Measurements from ENCODE around the gene MYLIP. TPM values are rescaled to one million over a fixed set of nuclear protein-coding genes. Genes with fewer than 3 reads are reported as not detected.

The MYLIP gene
- total and polyA plus RNA-seq, 2 experiments from 2014 or later, result 26.7 to 33.8 TPM

- Mint-ChIP-seq H3K36me3 (ENCODE audit: low read depth) (no peaks in the 10 kb centered on the region), H3K9me3 (no peaks in the 10 kb centered on the region), H3K27ac (no peak overlapping the region), H3K4me1 (peaks cover 15% of the 10 kb centered on the region), H3K27me3 (ENCODE audit: insufficient read depth, low read depth, poor library complexity) (no peaks in the 10 kb centered on the region), H3K4me3 (no peak overlapping the region)
- no peaks in the 10 kb centered on the region for H3K36me3 ChIP-seq (ENCODE audit: insufficient read depth)
- H3K4me1 ChIP-seq (ENCODE audit: insufficient read depth), result peaks cover 6% of the 10 kb centered on the region; the same call in 1 of the 2 replicates
- no peak overlapping the region for H3K4me3 ChIP-seq
- no peaks in the 10 kb centered on the region for H4K20me1 ChIP-seq (replicated peaks; ENCODE audit: insufficient read depth)
- no peak for TF ChIP-seq POLR2AphosphoS5 (IDR thresholded peaks at IDR 0.05; ENCODE audit: low read depth)
- TF ChIP-seq ZNF462 (CRISPR knock-in tag; IDR thresholded peaks at IDR 0.05), result no peak
- TF ChIP-seq CTCF (conservative IDR thresholded peaks at IDR 0.05; ENCODE audit: low read depth in 2 of 2), result no peak
- no peak for TF ChIP-seq CREB1 (CRISPR knock-in tag; IDR thresholded peaks at IDR 0.05; ENCODE audit: low read depth)
- TF ChIP-seq REST (IDR thresholded peaks at IDR 0.05; ENCODE audit: unreplicated experiment), result no peak
- no peak for TF ChIP-seq ZNF331 (CRISPR knock-in tag; IDR thresholded peaks at IDR 0.05; ENCODE audit: low read depth)
- no peak for TF ChIP-seq ZNF114 (CRISPR knock-in tag; IDR thresholded peaks at IDR 0.05)
- no peak for TF ChIP-seq JUNB (IDR thresholded peaks at IDR 0.05; ENCODE audit: unreplicated experiment)
- no peak for TF ChIP-seq EZH2 (IDR thresholded peaks at IDR 0.05; ENCODE audit: low read depth, unreplicated experiment)
- no peak for TF ChIP-seq STAT1 (IDR thresholded peaks at IDR 0.05; ENCODE audit: unreplicated experiment)
- TF ChIP-seq NANOG (IDR thresholded peaks at IDR 0.05; ENCODE audit: borderline replicate concordance), result no peak
- TF ChIP-seq, protein P1, sequence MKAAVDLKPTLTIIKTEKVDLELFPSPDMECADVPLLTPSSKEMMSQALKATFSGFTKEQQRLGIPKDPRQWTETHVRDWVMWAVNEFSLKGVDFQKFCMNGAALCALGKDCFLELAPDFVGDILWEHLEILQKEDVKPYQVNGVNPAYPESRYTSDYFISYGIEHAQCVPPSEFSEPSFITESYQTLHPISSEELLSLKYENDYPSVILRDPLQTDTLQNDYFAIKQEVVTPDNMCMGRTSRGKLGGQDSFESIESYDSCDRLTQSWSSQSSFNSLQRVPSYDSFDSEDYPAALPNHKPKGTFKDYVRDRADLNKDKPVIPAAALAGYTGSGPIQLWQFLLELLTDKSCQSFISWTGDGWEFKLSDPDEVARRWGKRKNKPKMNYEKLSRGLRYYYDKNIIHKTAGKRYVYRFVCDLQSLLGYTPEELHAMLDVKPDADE (IDR thresholded peaks at IDR 0.05), result no peak
- TF ChIP-seq EZH2phosphoT487 (IDR thresholded peaks at IDR 0.05; ENCODE audit: unreplicated experiment), result no peak
- no peak overlapping the region for H3K4me2 ChIP-seq
- no peak overlapping the region for H3K27ac ChIP-seq (ENCODE audit: low read depth)
- no peaks in the 10 kb centered on the region for H3F3A ChIP-seq (replicated peaks; ENCODE audit: low read depth)
- no peaks in the 10 kb centered on the region for H3K79me2 ChIP-seq (replicated peaks; ENCODE audit: insufficient read depth)
- peaks cover 4% of the 10 kb centered on the region; the same call in 1 of the 2 replicates for H3K9me2 ChIP-seq (ENCODE audit: insufficient read depth)
- DNase-seq (ENCODE audit: low spot score) (no peak), ATAC-seq (no peak)
- H2AFZ ChIP-seq, result no peak overlapping the region
- no peaks in the 10 kb centered on the region for H3K27me3 ChIP-seq (ENCODE audit: insufficient read depth)
Measured at GRCh38 chr6:16165641-16166040, 36.8 kb downstream of the MYLIP start.
